ENCODE data around the gene JAZF1. TPM values are rescaled to one million over a fixed set of nuclear protein-coding genes. Genes with fewer than 3 reads are reported as not detected.

JAZF1 gene
- total RNA-seq, 3 donors from 2014 or later = 8.6 to 27.4 (median 10.5) TPM

DNA sequence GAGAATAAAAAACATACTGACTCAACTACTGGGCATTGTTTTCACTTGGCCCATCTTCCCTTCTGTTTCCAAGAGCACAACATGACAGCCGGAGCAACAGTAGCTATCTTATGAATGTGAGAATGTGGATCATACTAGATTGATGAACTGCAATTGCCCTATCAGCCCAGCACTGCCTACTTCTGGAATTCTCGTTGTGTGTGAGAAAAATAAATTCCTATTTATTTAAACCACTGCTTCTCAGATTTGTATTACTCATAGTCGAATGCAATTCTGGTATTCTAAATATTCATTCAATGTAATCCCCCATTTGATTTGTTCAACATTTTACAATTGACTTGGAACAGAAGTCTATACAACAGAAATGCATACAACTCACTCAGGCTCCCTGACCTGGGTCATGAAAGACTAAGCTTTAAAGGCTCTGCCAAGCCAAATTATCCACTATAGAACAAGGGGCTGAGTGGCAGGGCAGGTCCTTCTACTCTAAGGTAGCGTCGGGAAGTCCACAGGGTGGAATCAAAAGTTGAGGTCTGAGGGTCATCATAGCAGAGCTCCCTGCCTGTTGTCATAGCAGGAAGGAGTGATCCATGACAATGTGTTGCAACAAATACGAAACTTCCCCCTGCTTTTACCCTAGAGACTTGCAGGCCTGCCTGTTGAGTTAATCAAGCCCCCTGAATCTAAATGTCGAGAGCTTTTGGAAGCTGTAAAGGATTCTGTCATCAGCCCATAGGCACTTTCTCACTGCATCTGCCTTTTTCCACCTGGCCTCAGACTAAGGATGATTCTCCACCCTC lies 12.4 kb upstream of the JAZF1 start:
- Histone ChIP-seq H3K27ac (no peak overlapping the region), H3K9me3 (no peaks in the 10 kb centered on the region), H3K4me1 (no peaks in the 10 kb centered on the region), H3K36me3 (no peaks in the 10 kb centered on the region), H3K4me3 (no peak overlapping the region), H3K27me3 (no peaks in the 10 kb centered on the region)
- intact Hi-C loops (cut with DNase I; ENCODE audit: low total_unique reads) = no loop called here
- TF ChIP-seq POLR2AphosphoS5 (IDR thresholded peaks at IDR 0.05) = no peak
- TF ChIP-seq, protein P1, sequence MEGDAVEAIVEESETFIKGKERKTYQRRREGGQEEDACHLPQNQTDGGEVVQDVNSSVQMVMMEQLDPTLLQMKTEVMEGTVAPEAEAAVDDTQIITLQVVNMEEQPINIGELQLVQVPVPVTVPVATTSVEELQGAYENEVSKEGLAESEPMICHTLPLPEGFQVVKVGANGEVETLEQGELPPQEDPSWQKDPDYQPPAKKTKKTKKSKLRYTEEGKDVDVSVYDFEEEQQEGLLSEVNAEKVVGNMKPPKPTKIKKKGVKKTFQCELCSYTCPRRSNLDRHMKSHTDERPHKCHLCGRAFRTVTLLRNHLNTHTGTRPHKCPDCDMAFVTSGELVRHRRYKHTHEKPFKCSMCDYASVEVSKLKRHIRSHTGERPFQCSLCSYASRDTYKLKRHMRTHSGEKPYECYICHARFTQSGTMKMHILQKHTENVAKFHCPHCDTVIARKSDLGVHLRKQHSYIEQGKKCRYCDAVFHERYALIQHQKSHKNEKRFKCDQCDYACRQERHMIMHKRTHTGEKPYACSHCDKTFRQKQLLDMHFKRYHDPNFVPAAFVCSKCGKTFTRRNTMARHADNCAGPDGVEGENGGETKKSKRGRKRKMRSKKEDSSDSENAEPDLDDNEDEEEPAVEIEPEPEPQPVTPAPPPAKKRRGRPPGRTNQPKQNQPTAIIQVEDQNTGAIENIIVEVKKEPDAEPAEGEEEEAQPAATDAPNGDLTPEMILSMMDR (IDR thresholded peaks at IDR 0.05) = no peak
- TF ChIP-seq POLR2A (IDR thresholded peaks at IDR 0.05) = no peak
- no peak for DNase-seq (ENCODE audit: low spot score in 2 of 2)

DNA sequence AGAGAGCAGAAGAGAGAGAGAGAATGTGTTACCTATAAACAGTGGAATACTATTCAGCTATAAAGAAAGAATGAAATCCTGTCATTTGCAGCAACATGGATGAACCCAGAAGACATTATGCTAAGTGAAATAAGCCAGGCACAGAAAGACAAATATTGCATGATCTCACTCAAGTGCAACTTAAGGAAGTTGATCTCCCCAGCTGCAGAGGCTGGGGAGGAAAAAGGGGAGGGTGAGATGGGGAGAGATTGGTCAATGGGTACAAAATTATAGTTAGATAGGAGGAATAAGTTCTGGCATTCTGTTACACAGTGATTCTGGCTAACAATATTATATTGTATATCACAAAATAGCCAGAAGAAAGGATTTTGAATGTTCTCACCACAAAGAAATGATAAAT lies 11.2 kb upstream of the JAZF1 start:
- TF ChIP-seq POLR2AphosphoS5 (IDR thresholded peaks at IDR 0.05) (no peak), POLR2A (IDR thresholded peaks at IDR 0.05) (no peak)
- TF ChIP-seq, protein P1 (IDR thresholded peaks at IDR 0.05) = no peak
- H3K27me3 ChIP-seq = no peaks in the 10 kb centered on the region
- no peaks in the 10 kb centered on the region for H3K4me1 ChIP-seq
- no peak overlapping the region for H3K4me3 ChIP-seq
- intact Hi-C loops (cut with DNase I; ENCODE audit: low total_unique reads) = no loop called here
- DNase-seq (ENCODE audit: low spot score in 2 of 2) = no peak
- H3K36me3 ChIP-seq = no peaks in the 10 kb centered on the region
- no peaks in the 10 kb centered on the region for H3K9me3 ChIP-seq
- H3K27ac ChIP-seq = no peak overlapping the region

DNA sequence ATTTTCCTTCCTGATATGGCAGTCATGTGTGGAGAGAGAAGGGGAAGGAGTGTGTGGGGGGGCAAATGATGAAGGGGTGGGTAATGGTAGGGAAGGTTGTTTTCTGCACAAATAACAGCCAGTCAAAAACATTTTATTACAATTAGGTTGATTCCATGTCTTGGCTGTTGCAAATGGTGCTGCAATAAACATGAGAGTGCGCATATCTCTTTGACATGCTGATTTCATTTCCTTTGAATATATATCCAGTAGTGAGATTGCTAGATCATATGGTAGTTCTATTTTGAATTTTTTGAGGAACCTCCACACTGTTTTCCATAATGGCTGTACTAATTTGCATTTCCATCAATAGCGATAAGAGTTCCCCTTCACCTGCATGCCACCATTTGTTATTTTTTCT lies 10.6 kb upstream of the JAZF1 start:
- no peak for TF ChIP-seq POLR2A (IDR thresholded peaks at IDR 0.05)
- TF ChIP-seq, protein P1 (IDR thresholded peaks at IDR 0.05) = no peak
- no peak for TF ChIP-seq POLR2AphosphoS5 (IDR thresholded peaks at IDR 0.05)
- no peaks in the 10 kb centered on the region for H3K9me3 ChIP-seq
- H3K27me3 ChIP-seq = no peaks in the 10 kb centered on the region
- no peak overlapping the region for H3K27ac ChIP-seq
- no peak overlapping the region for H3K4me3 ChIP-seq
- intact Hi-C loops (cut with DNase I; ENCODE audit: low total_unique reads) = no loop called here
- no peaks in the 10 kb centered on the region for H3K36me3 ChIP-seq
- no peaks in the 10 kb centered on the region for H3K4me1 ChIP-seq
- no peak for DNase-seq (ENCODE audit: low spot score in 2 of 2)

DNA sequence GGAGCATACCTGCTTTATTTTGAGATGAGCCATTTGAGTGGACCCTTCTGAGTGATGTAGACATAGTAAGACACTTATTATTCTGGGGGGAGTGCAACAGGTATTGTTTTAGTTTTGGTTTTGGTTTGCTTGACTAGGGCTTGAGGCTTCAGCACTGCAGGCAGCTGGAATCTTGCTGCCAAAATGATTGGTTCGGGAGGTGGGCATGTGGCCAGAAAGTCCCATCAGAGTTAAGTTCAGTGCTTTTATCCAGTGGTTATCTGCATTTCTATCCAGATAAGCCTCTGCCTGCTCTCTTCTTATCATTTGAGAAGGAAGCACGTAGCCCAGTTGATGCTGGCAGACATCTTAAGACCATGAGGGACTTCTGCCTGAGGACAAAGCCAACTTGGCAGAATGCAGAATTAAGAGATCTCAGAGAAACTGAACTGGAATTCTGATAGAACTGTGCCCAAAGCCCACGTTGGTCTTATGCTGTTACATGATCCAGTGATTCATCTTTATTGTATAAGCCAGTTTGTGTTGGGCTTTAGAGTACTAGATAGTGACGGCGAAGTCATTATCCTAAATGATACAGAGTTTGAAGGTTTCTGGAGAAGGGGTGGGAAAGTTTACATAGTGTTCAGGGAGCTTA lies 9.6 kb upstream of the JAZF1 start:
- Histone ChIP-seq H3K27ac (no peak overlapping the region), H3K4me3 (peak overlapping the region in 1 of 3 donors; percentile 10), H3K36me3 (no peaks in the 10 kb centered on the region), H3K4me1 (no peaks in the 10 kb centered on the region), H3K9me3 (no peaks in the 10 kb centered on the region), H3K27me3 (no peaks in the 10 kb centered on the region)
- TF ChIP-seq POLR2A (IDR thresholded peaks at IDR 0.05) = no peak
- TF ChIP-seq, protein P1 (IDR thresholded peaks at IDR 0.05) = no peak
- TF ChIP-seq POLR2AphosphoS5 (IDR thresholded peaks at IDR 0.05) = no peak
- intact Hi-C loops (cut with DNase I; ENCODE audit: low total_unique reads) = no loop called here
- no peak for DNase-seq (ENCODE audit: low spot score in 2 of 2)

DNA sequence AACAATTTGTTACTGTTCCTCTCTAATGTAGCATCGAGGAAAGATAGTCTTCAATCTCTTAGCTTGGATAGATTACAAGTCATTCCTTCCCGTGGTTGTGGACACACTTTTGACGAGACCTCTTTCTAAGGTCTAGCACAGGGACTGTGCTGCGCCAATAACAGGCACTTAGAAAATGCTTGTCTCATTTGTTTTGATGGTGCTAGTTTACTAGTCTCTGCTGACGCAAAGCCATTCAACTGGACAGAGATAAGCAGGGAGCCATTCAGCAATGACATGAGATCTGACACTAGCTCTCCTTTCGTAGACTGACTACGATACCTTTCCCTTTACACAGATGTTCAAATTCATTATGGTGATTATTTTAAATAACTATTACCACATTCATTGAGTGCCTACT lies 6.4 kb upstream of the JAZF1 start:
- Histone ChIP-seq H3K36me3 (no peaks in the 10 kb centered on the region), H3K9me3 (no peaks in the 10 kb centered on the region), H3K4me1 (no peaks in the 10 kb centered on the region), H3K4me3 (no peak overlapping the region), H3K27me3 (no peaks in the 10 kb centered on the region), H3K27ac (no peak overlapping the region)
- intact Hi-C loops (cut with DNase I; ENCODE audit: low total_unique reads) = no loop called here
- no peak for DNase-seq (ENCODE audit: low spot score in 2 of 2)
- TF ChIP-seq, protein P1 (IDR thresholded peaks at IDR 0.05) = no peak
- no peak for TF ChIP-seq POLR2A (IDR thresholded peaks at IDR 0.05)
- no peak for TF ChIP-seq POLR2AphosphoS5 (IDR thresholded peaks at IDR 0.05)

Measured in breast epithelium (tissue), 4 donors.